HCT116 (cell line): Measurements from ENCODE around the gene MPZL2. TPM values are rescaled to one million over a fixed set of nuclear protein-coding genes. Genes with fewer than 3 reads are reported as not detected.
A peak's percentile ranks its signal among the peaks of the same experiment; 100 is the strongest.

Experiments
- ATAC-seq: fragments of 200-7000 bp; cut with Tn5 transposase; 2 replicates; pipeline ENCODE4 v1.9.1; 2020; ENCODE audit warnings: mild to moderate bottlenecking, moderate library complexity
- BruUV-seq: library from RNA; stranded (reverse); fragments of 400-500 nt; replicated peaks from 2 replicates; lab custom pipeline; 2021; lab: Mats Ljungman, UMichigan
- CTCF ChIA-PET: fragments of 300-600 bp; sonication (Branson Sonifier 250); formaldehyde crosslinking; loops from one replicate; lab custom pipeline; 2021; ENCODE audit warnings: antibody characterized with exemption; lab: Charles Lee
- POLR2A ChIA-PET: fragments of 300-600, 350-600 bp; sonication (Branson Sonifier 250); formaldehyde crosslinking; loops from one replicate; lab custom pipeline; 2021; ENCODE audit warnings: antibody characterized with exemption; lab: Charles Lee
- RAD21 ChIA-PET, 2 experiments: fragments of 300-600 bp; sonication (Branson Sonifier 250); formaldehyde crosslinking; loops; one replicate each; lab custom pipeline; 2023; ENCODE audit warnings: low total read pairs in 2 of 2; ENCODE audit not compliant: uncharacterized antibody in 2 of 2, unreplicated experiment in 2 of 2, low non-redundant PET in 1 of 2; lab: Charles Lee
- DNase-seq: peaks from one replicate; pipeline ENCODE4 v3.0.0-alpha.2; 2010; ENCODE audit warnings: low read depth, low spot score
- H2AFZ ChIP-seq: fragments of 200-600 bp; shearing (Covaris generic), sonication (generic); 2 replicates; pipeline ENCODE4 v1.6.1; 2017; ENCODE audit warnings: low read depth, mixed run types, mixed read lengths, antibody characterized with exemption, low read length; ENCODE audit not compliant: poor library complexity, severe bottlenecking
- H3K27ac ChIP-seq: 2 replicates; pipeline ENCODE4 v1.5.1; 2012; ENCODE audit warnings: low read depth, low read length
- H3K27me3 ChIP-seq: fragments of 200-600 bp; sonication (generic); 2 replicates; pipeline ENCODE4 v1.6.1; 2016; ENCODE audit warnings: mixed run types, low read length, mixed read lengths; ENCODE audit not compliant: insufficient read depth
- H3K36me3 ChIP-seq, 2 experiments: fragments of 200-500 bp in 1 of 2; fragments of 200-600 bp in 1 of 2; sonication (Bioruptor generic) in 1 of 2; sonication (generic) in 1 of 2; 2 replicates each; pipeline versions ENCODE4 v1.5.1 to v1.6.1; 2014 to 2016; ENCODE audit warnings: low read length in 2 of 2, inconsistent platforms in 1 of 2, mixed read lengths in 1 of 2, mixed run types in 1 of 2; ENCODE audit not compliant: insufficient read depth in 2 of 2, control insufficient read depth in 1 of 2
- H3K4me1 ChIP-seq, 2 experiments: fragments of 200-600 bp in 1 of 2; sonication (generic) in 1 of 2; 2 replicates each; pipeline versions ENCODE4 v1.5.1 to v1.6.1; 2012 to 2017; ENCODE audit warnings: low read length in 2 of 2, inconsistent platforms in 1 of 2, mild to moderate bottlenecking in 1 of 2, mixed read lengths in 1 of 2, mixed run types in 1 of 2, moderate library complexity in 1 of 2; ENCODE audit not compliant: insufficient read depth in 2 of 2, control insufficient read depth in 1 of 2
- H3K4me2 ChIP-seq: fragments of 200-600 bp; sonication (generic); 2 replicates; pipeline ENCODE4 v1.6.1; 2017; ENCODE audit warnings: mixed run types, low read length, mixed read lengths
- H3K4me3 ChIP-seq, 2 experiments: fragments of 200-600 bp in 1 of 2; sonication (generic) in 1 of 2; replicated peaks in 1 of 2; 2 replicates each; pipeline ENCODE4 v1.5.1; 2011 to 2016; ENCODE audit warnings: low read length in 2 of 2, control low read depth in 1 of 2, low read depth in 1 of 2, mild to moderate bottlenecking in 1 of 2, mixed read lengths in 1 of 2, mixed run types in 1 of 2
- H3K79me2 ChIP-seq: fragments of 200-600 bp; sonication (generic); 2 replicates; pipeline ENCODE4 v1.6.1; 2017; ENCODE audit warnings: mild to moderate bottlenecking, mixed run types, low read length, moderate library complexity, mixed read lengths; ENCODE audit not compliant: insufficient read depth
- H3K9ac ChIP-seq: fragments of 200-600 bp; sonication (generic); 2 replicates; pipeline ENCODE4 v1.6.1; 2016; ENCODE audit warnings: low read length, mixed read lengths
- H3K9me2 ChIP-seq: fragments of 200-600 bp; sonication (generic), shearing (Covaris generic); 2 replicates; pipeline ENCODE4 v1.6.1; 2017; ENCODE audit warnings: mixed run types, mild to moderate bottlenecking, moderate library complexity; ENCODE audit not compliant: insufficient read depth
- H3K9me3 ChIP-seq, 2 experiments: fragments of 200-500 bp in 1 of 2; fragments of 200-600 bp in 1 of 2; sonication (Bioruptor generic) in 1 of 2; sonication (generic) in 1 of 2; 2 replicates each; pipeline ENCODE4 v1.6.1; 2014 to 2017; ENCODE audit warnings: low read length in 2 of 2, mixed read lengths in 2 of 2, inconsistent platforms in 1 of 2, low read depth in 1 of 2, mild to moderate bottlenecking in 1 of 2, mixed run types in 1 of 2, moderate library complexity in 1 of 2; ENCODE audit not compliant: control insufficient read depth in 1 of 2, insufficient read depth in 1 of 2
- H4K20me1 ChIP-seq: fragments of 200-600 bp; sonication (generic), shearing (Covaris generic); 2 replicates; pipeline ENCODE4 v1.6.1; 2017; ENCODE audit warnings: mixed run types, mild to moderate bottlenecking, moderate library complexity; ENCODE audit not compliant: insufficient read depth
- CBX3 ChIP-seq: IDR thresholded peaks from 2 replicates; pipeline ENCODE4 v1.6.1; 2012; ENCODE audit warnings: low read depth
- CTCF ChIP-seq, 3 experiments: fragments of 200-600 bp in 1 of 3; sonication (generic) in 1 of 3; IDR thresholded peaks in 2 of 3; conservative IDR thresholded peaks in 1 of 3; 2 replicates each; pipeline ENCODE4 v1.5.1; 2012 to 2017; ENCODE audit warnings: low read depth in 2 of 3, low read length in 2 of 3, antibody characterized with exemption in 1 of 3, borderline replicate concordance in 1 of 3, control low read depth in 1 of 3, mild to moderate bottlenecking in 1 of 3, mixed read lengths in 1 of 3, mixed run types in 1 of 3, moderate library complexity in 1 of 3; ENCODE audit not compliant: insufficient read depth in 1 of 3
- EGR1 ChIP-seq: IDR thresholded peaks from 2 replicates; pipeline ENCODE4 v1.6.1; 2012; ENCODE audit warnings: low read depth
- ELF1 ChIP-seq: IDR thresholded peaks from 2 replicates; pipeline ENCODE4 v1.6.1; 2012; ENCODE audit warnings: low read depth, borderline replicate concordance
- EZH2 ChIP-seq: fragments of 200-600 bp; sonication (generic); IDR thresholded peaks from 2 replicates; pipeline ENCODE4 v1.6.1; 2017; ENCODE audit warnings: antibody characterized with exemption, mixed run types
- EZH2phosphoT487 ChIP-seq: fragments of 200-600 bp; IDR thresholded peaks from 2 replicates; pipeline ENCODE4 v1.6.1; 2018; ENCODE audit warnings: antibody characterized with exemption, borderline replicate concordance
- FOSL1 ChIP-seq: IDR thresholded peaks from 2 replicates; pipeline ENCODE4 v1.6.1; 2012; ENCODE audit warnings: low read depth
- POLR2A ChIP-seq: IDR thresholded peaks from 2 replicates; pipeline ENCODE4 v1.7.0; 2011; ENCODE audit warnings: borderline replicate concordance; ENCODE audit not compliant: insufficient read depth, insufficient read length; ENCODE audit errors: extremely low read depth
- POLR2AphosphoS5 ChIP-seq: IDR thresholded peaks from 2 replicates; pipeline ENCODE4 v1.6.1; 2011; ENCODE audit warnings: mild to moderate bottlenecking, low read depth, low read length, moderate library complexity
- RAD21 ChIP-seq: IDR thresholded peaks from 2 replicates; pipeline ENCODE4 v1.6.1; 2012; ENCODE audit warnings: low read depth, mild to moderate bottlenecking
- REST ChIP-seq: IDR thresholded peaks from 2 replicates; pipeline ENCODE4 v1.6.1; 2012; ENCODE audit warnings: low read depth
- SIN3A ChIP-seq: IDR thresholded peaks from 2 replicates; pipeline ENCODE4 v1.6.1; 2012; ENCODE audit warnings: low read depth
- SP1 ChIP-seq: IDR thresholded peaks from 2 replicates; pipeline ENCODE4 v1.6.1; 2012; ENCODE audit warnings: low read depth
- SRF ChIP-seq: IDR thresholded peaks from 2 replicates; pipeline ENCODE4 v1.6.1; 2012; ENCODE audit warnings: low read depth
- TCF7L2 ChIP-seq: IDR thresholded peaks from 2 replicates; pipeline ENCODE4 v1.7.0; 2011; ENCODE audit warnings: borderline replicate concordance, inconsistent platforms; ENCODE audit not compliant: insufficient read depth, insufficient read length; ENCODE audit errors: extremely low read depth
- YY1 ChIP-seq: IDR thresholded peaks from 2 replicates; pipeline ENCODE4 v1.6.1; 2011; ENCODE audit warnings: low read length, low read depth, moderate library complexity, mild to moderate bottlenecking; ENCODE audit not compliant: insufficient replicate concordance; ENCODE audit errors: extremely low read depth
- ZBTB33 ChIP-seq: IDR thresholded peaks from 2 replicates; pipeline ENCODE4 v1.6.1; 2011; ENCODE audit warnings: mild to moderate bottlenecking, low read length, moderate library complexity; ENCODE audit not compliant: insufficient replicate concordance; ENCODE audit errors: extremely low read depth
- ZFX ChIP-seq: fragments of 450-650 bp; IDR thresholded peaks from 2 replicates; pipeline ENCODE4 v1.6.1; 2017
- ZNF274 ChIP-seq: fragments of 200-500 bp; sonication (Bioruptor generic); IDR thresholded peaks from 2 replicates; pipeline ENCODE4 v1.6.1; 2014; ENCODE audit warnings: mild to moderate bottlenecking, low read depth, low read length, inconsistent platforms
- intact Hi-C: fragments of 100-400 bp; cut with micrococcal nuclease; formaldehyde crosslinking; loops from 2 replicates; pipeline ENCODE4 v1.10.0; 2022
- total RNA-seq: library from RNA; stranded (reverse); gene quantifications from one replicate; pipeline ENCODE4 v1.2.1, GENCODE V29; 2021; ENCODE audit not compliant: unreplicated experiment

The MPZL2 gene
- total RNA-seq, 1 experiment from 2014 or later = 16.8 TPM

DNA sequence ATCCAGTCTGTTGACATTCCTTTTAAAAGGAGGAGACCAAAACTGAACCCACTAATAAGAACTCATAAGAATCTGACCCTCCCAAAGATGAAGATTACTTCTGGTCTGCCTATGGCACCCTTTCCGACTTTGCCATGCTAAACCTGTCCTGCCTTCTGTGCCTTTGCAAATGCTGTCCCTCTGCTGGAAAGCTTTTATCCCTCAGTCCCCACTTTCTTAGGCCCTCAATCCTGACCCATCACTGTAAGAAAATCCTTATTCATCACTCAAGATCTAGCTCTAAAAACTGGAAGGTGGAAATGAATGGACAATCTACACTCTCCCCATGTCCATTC is 22.4 kb downstream of the MPZL2 start:
- ATAC-seq (peak; percentile 70; the same call in 1 of the 2 replicates), DNase-seq (no peak)
- H3K27me3 ChIP-seq = no peaks in the 10 kb centered on the region
- H3K4me3 ChIP-seq = peak overlapping the region; percentile 19 to 48; a peak in 3 of 4 replicates
- BruUV-seq = no TSS peak
- H4K20me1 ChIP-seq = no peaks in the 10 kb centered on the region
- ChIA-PET RAD21 (no interaction called here), CTCF (interaction anchor here (1.2 to 1.9 kb wide), 3 partner anchors 10 to 54 kb away, joined by 3 to 9 read pairs (median 3); partner anchors contain the start of gene MPZL3), POLR2A (interaction anchor here (1.3 to 1.5 kb wide), 3 partner anchors 9 to 61 kb away, joined by 3 to 6 read pairs (median 5); partner anchors contain the start of gene MPZL3)
- H3K9me2 ChIP-seq = no peaks in the 10 kb centered on the region
- no peaks in the 10 kb centered on the region for H3K36me3 ChIP-seq
- H3K9me3 ChIP-seq = no peaks in the 10 kb centered on the region
- peaks cover 28 to 34% of the 10 kb centered on the region in 2 experiments for H3K4me1 ChIP-seq
- peak overlapping the region; percentile 52 for H3K27ac ChIP-seq
- H3K4me2 ChIP-seq = peak overlapping the region; percentile 82
- no peaks in the 10 kb centered on the region for H3K79me2 ChIP-seq
- TF ChIP-seq SRF = no peak
- no peak for TF ChIP-seq ELF1
- no peak for TF ChIP-seq YY1
- no peak for TF ChIP-seq REST
- no peak; the same call in 1 of the 2 replicates for TF ChIP-seq SIN3A
- no peak for TF ChIP-seq FOSL1
- TF ChIP-seq ZFX = no peak
- no peak for TF ChIP-seq TCF7L2
- TF ChIP-seq POLR2A = no peak
- no peak for TF ChIP-seq EZH2
- no peak for TF ChIP-seq ZBTB33
- no peak for TF ChIP-seq CTCF (IDR thresholded peaks at IDR 0.05 in 2 of 3, conservative IDR thresholded peaks at IDR 0.05 in 1 of 3; ENCODE audit: borderline replicate concordance in 1 of 3, insufficient read depth in 1 of 3, low read depth in 2 of 3, low read length in 2 of 3)
- TF ChIP-seq EGR1 = no peak
- no peak for TF ChIP-seq EZH2phosphoT487
- TF ChIP-seq ZNF274 = no peak
- no peak for TF ChIP-seq POLR2AphosphoS5
- TF ChIP-seq SP1 = no peak
- TF ChIP-seq CBX3 = no peak
- TF ChIP-seq RAD21 = no peak; the same call in 1 of the 2 replicates
- no peak overlapping the region for H2AFZ ChIP-seq
- intact Hi-C loops = no loop called here
- H3K9ac ChIP-seq = peak overlapping the region; percentile 41
